ENCODE results near the gene CTBS.
"Not testable (repeated sequence)": the region's sequence is repeated elsewhere in the genome, so short reads cannot be mapped to it uniquely, and the experiment has no call there.

Gene CTBS

GRCh38 chr1:84525779-84526178, 48.5 kb downstream of the CTBS start:
- ChIA-PET POLR2A (no interaction called here), CTCF (interaction anchor here (0.8 to 1.4 kb wide), 3 partner anchors 13 to 234 kb away, joined by 3 read pairs; no protein-coding TSS in a partner anchor)
- TF ChIP-seq CTCF (IDR thresholded peaks at IDR 0.05; ENCODE audit: insufficient read depth, low read length, missing control alignments) = no peak
- DNase-seq (ENCODE audit: low read depth, low spot score) = no peak
- no peak overlapping the region for H3K4me3 ChIP-seq (ENCODE audit: low read depth, low read length)

GRCh38 chr1:84524590-84524989, 49.6 kb downstream of the CTBS start:
- ChIA-PET CTCF (no interaction called here), POLR2A (no interaction called here)
- DNase-seq (ENCODE audit: low read depth, low spot score) = no peak
- no peak overlapping the region for H3K4me3 ChIP-seq (ENCODE audit: low read depth, low read length)
- no peak for TF ChIP-seq CTCF (IDR thresholded peaks at IDR 0.05; ENCODE audit: insufficient read depth, low read length, missing control alignments)

GRCh38 chr1:84510668-84511067, 63.6 kb downstream of the CTBS start:
- DNase-seq (ENCODE audit: low read depth, low spot score) = no peak
- CTCF ChIA-PET = interaction anchor here (0.9 to 1.2 kb wide), 2 partner anchors 30 to 370 kb away, joined by 3 to 4 read pairs; no protein-coding TSS in a partner anchor
- no peak overlapping the region for H3K4me3 ChIP-seq (ENCODE audit: low read depth, low read length)
- no peak for TF ChIP-seq CTCF (IDR thresholded peaks at IDR 0.05; ENCODE audit: insufficient read depth, low read length, missing control alignments)
- POLR2A ChIA-PET = no interaction called here

- CTCF ChIA-PET = interaction anchor here (0.9 to 1.2 kb wide), 2 partner anchors 30 to 370 kb away, joined by 3 to 4 read pairs; no protein-coding TSS in a partner anchor
- no peak overlapping the region for H3K4me3 ChIP-seq (ENCODE audit: low read depth, low read length)
- TF ChIP-seq CTCF (IDR thresholded peaks at IDR 0.05; ENCODE audit: insufficient read depth, low read length, missing control alignments) = no peak
- DNase-seq (ENCODE audit: low read depth, low spot score) = no peak
- POLR2A ChIA-PET = no interaction called here
Observed at GRCh38 chr1:84510165-84510564, 64.1 kb downstream of the CTBS start.

- no peak for DNase-seq (ENCODE audit: low read depth, low spot score)
- CTCF ChIA-PET = interaction anchor here (0.6 kb wide), 1 partner anchor 1991 kb away, joined by 3 read pairs; no protein-coding TSS in a partner anchor
- no peak overlapping the region for H3K4me3 ChIP-seq (ENCODE audit: low read depth, low read length)
- POLR2A ChIA-PET = no interaction called here
- no peak for TF ChIP-seq CTCF (IDR thresholded peaks at IDR 0.05; ENCODE audit: insufficient read depth, low read length, missing control alignments)
Observed at GRCh38 chr1:84509029-84509428, 65.2 kb downstream of the CTBS start.

- H3K4me3 ChIP-seq (ENCODE audit: low read depth, low read length) = no peak overlapping the region
- ChIA-PET POLR2A (no interaction called here), CTCF (no interaction called here)
- no peak for DNase-seq (ENCODE audit: low read depth, low spot score)
- TF ChIP-seq CTCF (IDR thresholded peaks at IDR 0.05; ENCODE audit: insufficient read depth, low read length, missing control alignments) = no peak
Observed at GRCh38 chr1:84508510-84508909, 65.7 kb downstream of the CTBS start.

GRCh38 chr1:84507887-84508286, 66.4 kb downstream of the CTBS start:
- CTCF ChIA-PET; POLR2A ChIA-PET; H3K4me3 ChIP-seq (ENCODE audit: low read depth, low read length); DNase-seq (ENCODE audit: low read depth, low spot score): not testable (repeated sequence)
